NCI-H128 (cell line): Measurements from ENCODE around the gene C16orf78.
A peak's percentile ranks its signal among the peaks of the same experiment; 100 is the strongest.
"Not testable (repeated sequence)": the region's sequence is repeated elsewhere in the genome, so short reads cannot be mapped to it uniquely, and the experiment has no call there.

ENCODE experiments used
- DNase-seq: peaks from one replicate; lab custom pipeline; 2025; ENCODE audit not compliant: unreplicated experiment; lab: John Stamatoyannopoulos, UW

Gene C16orf78

DNA sequence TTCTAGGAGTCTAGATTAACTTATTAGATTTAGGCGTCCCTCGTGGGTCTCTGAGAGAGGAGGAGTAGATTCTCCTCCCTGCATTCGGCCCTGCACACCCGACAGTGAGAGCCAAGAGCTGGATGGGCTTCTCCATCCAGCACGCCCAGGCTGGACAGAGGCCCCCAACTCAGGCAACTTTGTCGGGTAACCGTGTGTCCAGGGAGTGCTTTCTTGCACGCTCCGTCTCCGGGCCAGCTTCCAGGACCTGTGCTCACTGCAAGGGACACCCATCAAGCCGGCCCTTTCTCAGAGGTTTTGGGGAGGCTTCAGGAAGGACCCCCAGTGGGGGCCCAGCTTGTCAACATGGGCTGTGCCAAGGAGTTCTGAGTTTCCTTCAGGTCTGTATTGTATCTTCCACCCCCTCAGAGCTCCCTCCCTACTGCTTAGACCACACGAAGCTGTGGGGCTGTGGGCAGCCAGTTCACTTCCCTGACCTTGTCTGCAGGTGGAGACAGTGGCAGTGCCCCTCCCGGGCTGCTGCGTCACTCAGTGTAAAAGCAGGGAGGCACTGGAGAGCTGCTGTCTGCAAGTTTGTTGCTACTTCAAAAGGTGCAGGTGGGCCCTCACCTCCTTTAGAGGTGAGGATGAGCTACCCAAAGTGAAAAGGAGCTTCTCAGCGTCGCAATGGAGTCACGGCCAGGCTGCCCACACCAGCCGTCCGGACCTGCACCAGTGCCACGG lies 24.0 kb upstream of the C16orf78 start:
- no peak for DNase-seq

DNA sequence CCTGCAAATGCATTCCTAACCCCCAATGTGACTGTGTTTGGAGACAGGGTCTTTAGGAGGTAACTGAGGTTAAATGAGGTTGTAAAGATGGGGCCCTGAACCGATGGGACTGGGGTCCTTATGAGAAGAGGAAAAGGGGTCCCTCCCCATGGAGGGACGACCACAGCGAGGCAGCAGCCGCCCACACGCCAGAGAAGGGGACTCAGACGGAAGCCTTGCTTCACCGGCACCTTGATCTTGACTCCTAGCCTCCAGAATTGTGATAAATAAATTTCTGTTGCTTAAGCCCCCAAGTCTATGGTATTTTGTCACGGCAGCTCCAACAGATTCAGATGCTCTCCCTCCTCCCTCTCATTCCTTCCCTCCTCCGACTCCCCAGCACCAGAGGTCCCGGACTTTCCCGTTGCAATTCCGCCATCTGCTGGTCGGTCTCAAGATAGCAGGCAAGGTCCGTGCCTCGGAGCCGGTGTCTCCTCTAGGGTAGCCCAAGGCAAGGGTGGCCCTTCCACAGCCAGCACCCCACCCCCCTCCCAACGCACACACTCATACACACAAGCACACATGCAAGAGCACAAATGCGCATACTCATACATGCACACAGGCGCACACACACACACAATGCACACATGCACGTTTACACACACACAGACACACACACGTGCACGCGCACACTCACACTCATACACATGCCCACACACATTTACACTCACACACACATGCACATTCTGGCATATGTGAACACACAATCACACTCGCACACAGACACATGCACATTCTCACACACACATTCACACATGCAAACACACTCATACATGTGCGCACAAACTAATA lies 23.1 kb upstream of the C16orf78 start:
- peak; percentile 7 for DNase-seq

- DNase-seq, result no peak
Measured at GRCh38 chr16:49351096-49351487, 22.5 kb upstream of the C16orf78 start.

- DNase-seq, result no peak
Measured at GRCh38 chr16:49352892-49353291, 20.7 kb upstream of the C16orf78 start.

DNA sequence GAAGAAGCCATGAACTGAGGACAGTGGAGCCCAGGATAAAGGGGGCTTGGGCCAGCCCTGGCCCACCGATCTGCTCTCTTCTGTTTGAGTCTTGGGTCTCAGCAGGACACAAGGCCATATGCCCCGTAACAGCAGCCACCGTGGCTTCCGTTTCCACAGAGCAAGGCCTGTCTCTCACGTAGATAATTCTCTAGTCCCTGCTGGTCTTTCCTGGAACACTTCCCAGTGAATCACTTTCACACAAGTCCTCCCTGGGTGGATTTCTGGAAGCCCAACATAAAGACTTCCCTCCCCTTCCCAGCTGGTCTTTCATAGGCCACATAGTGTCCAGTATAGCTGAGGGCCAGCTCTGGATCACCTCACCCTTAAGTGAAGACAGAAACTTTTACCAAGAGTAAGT lies 19.9 kb upstream of the C16orf78 start:
- no peak for DNase-seq

GRCh38 chr16:49354101-49354500 lies 19.5 kb upstream of the C16orf78 start:
- no peak for DNase-seq

- no peak for DNase-seq
Measured at GRCh38 chr16:49354991-49355390, 18.6 kb upstream of the C16orf78 start.

GRCh38 chr16:49355933-49356665 lies 17.5 kb upstream of the C16orf78 start:
- no peak for DNase-seq

- DNase-seq, result no peak
Measured at GRCh38 chr16:49356728-49357488, 16.7 kb upstream of the C16orf78 start.

GRCh38 chr16:49359591-49359990 lies 14.0 kb upstream of the C16orf78 start:
- DNase-seq, result no peak

DNA sequence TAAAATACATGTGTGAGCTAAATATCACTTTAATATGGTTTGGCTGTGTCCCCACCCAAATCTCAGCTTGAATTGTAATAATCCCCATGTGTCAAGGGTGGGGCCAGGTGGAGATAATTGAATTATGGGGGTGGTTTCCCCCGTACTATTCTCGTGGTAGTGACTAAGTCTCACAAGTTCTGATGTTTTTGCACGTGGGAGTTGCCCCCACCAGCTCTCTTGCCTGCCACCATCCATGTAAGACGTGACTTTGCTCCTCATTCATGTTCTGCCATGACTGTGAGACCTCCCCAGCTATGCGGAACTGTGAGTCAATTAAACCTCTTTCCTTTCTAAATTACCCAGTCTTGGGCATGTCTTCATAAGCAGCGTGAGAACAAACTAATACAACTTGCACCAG lies 11.9 kb upstream of the C16orf78 start:
- DNase-seq, result not testable (repeated sequence)

DNA sequence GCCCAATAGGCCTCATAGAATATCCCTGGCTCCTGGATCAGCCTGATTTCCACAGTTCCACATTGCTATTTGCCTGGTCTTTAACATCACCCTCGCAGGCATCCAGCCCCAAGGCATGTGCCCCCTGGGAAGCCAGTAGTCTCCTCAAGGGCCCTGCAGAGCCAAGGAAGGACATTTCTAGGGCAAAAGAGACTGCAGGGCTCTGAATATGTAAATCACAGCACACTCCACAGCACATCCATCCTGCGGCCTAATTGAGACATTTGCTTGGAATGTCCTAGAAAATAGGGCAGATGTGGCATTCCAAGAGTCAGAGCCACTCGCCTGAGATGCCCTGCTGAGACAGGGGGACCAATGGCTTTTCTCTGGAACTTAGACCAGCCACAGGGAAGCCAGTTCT lies 11.4 kb upstream of the C16orf78 start:
- no peak for DNase-seq

- DNase-seq, result no peak
Measured at GRCh38 chr16:49365711-49366509, 7.7 kb upstream of the C16orf78 start.

DNA sequence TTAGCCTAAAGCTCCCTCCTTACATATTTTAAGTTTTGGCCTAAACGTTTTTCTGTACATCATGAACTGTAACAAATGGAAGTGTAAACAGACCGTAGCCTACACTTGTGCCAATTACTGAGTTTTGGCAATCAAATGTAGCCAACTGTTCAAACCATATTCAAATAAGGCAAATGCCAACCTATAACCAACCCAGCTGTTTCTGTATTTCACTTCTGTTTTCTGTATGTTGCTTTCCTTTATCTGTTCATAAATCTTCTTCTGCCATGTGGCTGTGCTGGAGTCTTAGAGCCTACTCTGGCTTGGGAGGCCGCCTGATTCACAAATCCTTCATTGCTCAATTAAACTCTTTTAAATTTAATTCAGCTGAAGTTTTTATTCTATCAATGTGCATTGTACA lies 6.9 kb upstream of the C16orf78 start:
- DNase-seq, result no peak

- DNase-seq, result no peak
Measured at GRCh38 chr16:49369651-49370611, 3.7 kb upstream of the C16orf78 start.

DNA sequence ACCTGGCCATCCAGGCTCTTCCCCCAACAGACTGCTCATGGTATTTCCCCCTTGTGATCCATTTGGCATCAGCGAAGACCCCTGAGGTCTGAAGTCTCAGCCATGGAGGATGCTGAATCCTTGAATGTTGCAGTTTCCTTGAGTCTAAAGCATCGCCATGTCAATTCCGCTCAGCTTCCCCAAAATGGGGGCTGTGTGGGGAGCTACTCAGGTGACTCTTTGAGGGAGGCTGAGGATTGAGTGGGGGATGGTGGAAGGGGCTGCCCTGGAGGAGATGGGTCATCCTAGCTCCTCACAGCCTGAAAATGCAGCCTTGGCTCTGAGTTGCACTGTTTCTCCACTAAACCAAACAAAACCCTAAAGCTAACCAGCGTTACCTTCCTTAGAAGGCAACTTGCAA lies 2.6 kb downstream of the C16orf78 start:
- DNase-seq, result no peak

DNA sequence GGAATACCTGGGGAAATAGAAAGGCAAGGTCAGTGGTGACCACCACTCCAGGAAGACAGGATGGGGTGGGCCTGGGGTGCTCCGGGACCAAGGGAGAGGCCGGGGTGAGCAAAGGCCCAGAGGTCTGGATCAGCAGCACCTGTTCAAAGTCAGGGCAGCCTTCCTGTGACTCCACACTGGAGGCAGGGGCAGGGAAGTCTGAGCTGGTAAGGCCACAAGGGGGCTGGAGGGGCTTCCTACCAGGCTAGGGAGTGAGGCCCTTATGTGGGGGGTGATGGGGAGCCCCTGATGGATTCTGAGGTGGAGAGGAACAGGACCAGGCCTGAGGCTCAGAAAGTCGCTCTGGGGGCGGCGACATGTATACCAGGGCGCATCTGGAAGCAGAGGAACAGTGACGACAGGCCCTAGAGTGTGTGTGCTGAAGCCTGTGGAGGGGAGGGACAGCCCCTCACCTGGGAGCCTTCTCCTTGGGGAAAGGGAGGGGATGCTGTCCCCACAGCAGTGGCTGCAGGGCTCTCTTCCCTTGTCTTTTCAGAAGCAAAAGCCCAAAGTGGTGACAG lies 3.7 kb downstream of the C16orf78 start:
- DNase-seq, result no peak

- DNase-seq, result no peak
Measured at GRCh38 chr16:49378238-49378637, 4.6 kb downstream of the C16orf78 start.

DNA sequence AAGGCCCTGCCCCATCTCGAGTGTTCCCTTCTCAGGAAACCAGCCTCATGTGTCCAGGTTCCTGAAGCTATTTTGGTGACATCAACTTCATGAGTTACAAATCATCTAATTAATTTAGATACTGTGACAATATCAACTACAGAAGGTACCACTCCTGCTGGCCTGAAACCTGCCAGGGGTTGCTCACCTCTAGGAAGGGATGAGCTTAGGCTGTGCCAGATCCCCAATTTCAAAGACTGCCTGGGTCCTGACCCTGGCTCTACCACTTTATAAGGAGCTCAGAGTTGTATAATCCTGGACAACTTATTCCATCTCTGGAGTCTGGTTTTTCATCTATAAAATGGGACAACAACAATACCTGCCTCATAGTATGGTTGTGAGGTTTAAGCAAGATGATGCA lies 5.2 kb downstream of the C16orf78 start:
- no peak for DNase-seq
